ENCODE results near the gene HK2.

- TF ChIP-seq CTCF (IDR thresholded peaks at IDR 0.05; ENCODE audit: extremely low read depth in 1 of 2, insufficient read depth in 1 of 2, low read depth in 1 of 2, low read length in 2 of 2) (no peak), POLR2AphosphoS5 (IDR thresholded peaks at IDR 0.05; ENCODE audit: insufficient read depth, low read depth, low read length) (no peak), EZH2 (IDR thresholded peaks at IDR 0.05; ENCODE audit: borderline replicate concordance, low read depth, low read length, severe bottlenecking) (no peak)
Observed at GRCh38 chr2:74887445-74887951, 53.6 kb downstream of the HK2 start.
